ENCODE data around the gene ACTN4.

The ACTN4 gene

DNA sequence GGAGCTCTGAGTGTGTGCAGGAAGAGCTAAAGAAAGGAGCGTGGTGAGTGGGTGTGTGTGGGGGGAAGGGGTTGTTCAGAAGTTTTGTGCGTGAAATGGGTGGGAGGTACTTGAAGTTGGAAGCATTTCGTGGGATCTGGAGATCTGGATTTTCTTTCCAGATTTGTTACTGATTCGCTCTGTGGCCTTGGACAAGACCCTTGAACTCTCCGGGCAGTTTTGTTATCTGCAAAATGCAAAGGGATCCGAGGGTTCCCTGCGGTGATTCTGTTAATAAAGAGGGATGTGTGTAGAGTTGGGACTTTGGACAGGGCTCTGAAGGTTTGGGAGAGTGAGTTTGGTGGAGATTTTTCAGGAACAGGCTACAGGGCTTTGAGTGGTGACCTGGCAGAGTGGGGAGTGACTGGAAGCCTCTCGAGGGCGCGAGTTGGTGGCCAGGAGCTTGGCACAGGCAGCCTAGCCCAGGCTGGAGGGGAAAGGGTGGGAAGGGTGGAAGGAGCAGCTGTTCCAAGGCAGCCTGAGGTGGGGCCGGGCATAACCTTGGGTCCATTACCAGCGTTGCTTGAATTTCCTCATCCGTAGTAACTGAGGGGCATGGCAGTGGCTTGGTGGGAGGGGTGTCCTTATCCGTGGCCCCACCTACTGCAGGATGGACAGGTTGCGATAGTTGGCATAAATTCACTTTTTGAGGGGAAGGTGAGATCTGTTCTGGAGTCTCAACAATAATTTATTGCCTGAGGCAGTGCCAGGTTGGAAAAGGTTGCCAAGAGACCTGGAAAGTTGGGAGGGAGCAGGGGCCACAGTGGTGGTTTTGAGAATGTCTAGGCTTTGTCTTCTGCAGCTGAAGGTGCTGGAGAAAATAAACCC is 2.1 kb downstream of the ACTN4 start:
- TF ChIP-seq, protein P1, sequence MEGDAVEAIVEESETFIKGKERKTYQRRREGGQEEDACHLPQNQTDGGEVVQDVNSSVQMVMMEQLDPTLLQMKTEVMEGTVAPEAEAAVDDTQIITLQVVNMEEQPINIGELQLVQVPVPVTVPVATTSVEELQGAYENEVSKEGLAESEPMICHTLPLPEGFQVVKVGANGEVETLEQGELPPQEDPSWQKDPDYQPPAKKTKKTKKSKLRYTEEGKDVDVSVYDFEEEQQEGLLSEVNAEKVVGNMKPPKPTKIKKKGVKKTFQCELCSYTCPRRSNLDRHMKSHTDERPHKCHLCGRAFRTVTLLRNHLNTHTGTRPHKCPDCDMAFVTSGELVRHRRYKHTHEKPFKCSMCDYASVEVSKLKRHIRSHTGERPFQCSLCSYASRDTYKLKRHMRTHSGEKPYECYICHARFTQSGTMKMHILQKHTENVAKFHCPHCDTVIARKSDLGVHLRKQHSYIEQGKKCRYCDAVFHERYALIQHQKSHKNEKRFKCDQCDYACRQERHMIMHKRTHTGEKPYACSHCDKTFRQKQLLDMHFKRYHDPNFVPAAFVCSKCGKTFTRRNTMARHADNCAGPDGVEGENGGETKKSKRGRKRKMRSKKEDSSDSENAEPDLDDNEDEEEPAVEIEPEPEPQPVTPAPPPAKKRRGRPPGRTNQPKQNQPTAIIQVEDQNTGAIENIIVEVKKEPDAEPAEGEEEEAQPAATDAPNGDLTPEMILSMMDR (IDR thresholded peaks at IDR 0.05; ENCODE audit: low read length, missing control alignments) = no peak
- no peak for DNase-seq (ENCODE audit: low read depth)
- peak overlapping the region; percentile 98 for H3K4me3 ChIP-seq (replicated peaks; ENCODE audit: low read depth, low read length)

DNA sequence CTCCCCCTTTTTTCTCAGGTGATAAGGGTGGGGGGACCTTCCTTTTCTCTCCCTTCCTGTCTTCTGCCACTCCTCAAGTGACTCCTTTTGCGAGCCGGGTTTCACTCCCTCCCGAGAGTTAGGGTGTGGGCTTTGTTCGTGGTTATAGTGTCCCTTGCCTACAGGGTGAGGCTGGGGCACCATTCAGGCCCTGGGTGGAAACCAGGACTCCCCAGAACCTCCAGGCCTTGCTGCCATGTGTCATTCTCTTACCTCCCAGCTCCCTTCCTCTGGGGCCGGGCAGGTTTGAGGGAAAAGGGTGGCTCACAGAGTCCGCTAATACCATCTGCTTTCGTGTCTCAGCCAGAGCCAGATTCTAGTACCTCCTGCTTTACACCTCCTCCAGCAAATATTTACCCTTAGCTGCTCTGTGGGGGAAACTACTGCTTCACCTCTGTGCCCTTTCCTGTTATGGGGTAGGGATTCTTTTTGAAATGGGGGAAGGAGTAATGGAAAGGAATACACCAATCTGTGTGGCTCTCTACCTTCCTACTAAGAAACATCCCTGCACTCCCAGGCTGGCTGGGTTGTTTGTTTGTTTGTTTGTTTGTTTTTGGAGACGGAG is 2.8 kb downstream of the ACTN4 start:
- no peak for DNase-seq (ENCODE audit: low read depth)
- peak overlapping the region; percentile 98 for H3K4me3 ChIP-seq (replicated peaks; ENCODE audit: low read depth, low read length)
- TF ChIP-seq, protein P1 (IDR thresholded peaks at IDR 0.05; ENCODE audit: low read length, missing control alignments) = no peak

DNA sequence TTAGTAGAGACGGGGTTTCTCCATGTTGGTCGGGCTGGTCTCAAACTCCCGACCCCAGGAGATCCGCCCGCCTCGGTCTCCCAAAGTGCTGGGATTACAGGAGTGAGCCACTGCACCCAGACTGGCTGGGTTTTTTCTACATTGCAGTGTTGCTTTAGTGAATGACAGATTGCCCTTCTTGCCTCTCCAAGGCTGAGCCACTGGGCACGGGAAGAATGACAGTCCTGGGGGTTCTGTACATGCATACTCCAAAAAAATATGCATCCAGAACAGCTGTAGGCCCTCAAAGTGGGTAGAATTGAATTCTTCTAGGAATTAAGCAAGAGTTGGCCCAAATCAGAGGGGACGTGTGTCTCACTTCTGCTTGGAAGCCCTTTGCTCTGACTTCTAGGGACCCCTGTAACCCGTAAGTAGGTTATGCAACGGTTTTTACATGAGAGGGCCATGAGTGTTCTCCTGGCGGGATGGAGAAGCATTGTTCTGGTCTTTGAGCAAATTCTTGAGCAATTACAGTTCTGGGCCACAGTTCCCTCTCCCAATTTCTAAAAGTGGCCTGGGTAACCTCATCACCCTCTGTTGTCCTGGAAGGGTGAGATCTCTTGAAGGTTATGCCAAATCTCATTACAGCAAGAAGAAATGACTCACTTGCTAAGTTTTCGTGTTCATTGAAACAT is 3.6 kb downstream of the ACTN4 start:
- TF ChIP-seq, protein P1 (IDR thresholded peaks at IDR 0.05; ENCODE audit: low read length, missing control alignments) = no peak
- DNase-seq (ENCODE audit: low read depth) = peak; percentile 96
- peak overlapping the region; percentile 98 for H3K4me3 ChIP-seq (replicated peaks; ENCODE audit: low read depth, low read length)

DNA sequence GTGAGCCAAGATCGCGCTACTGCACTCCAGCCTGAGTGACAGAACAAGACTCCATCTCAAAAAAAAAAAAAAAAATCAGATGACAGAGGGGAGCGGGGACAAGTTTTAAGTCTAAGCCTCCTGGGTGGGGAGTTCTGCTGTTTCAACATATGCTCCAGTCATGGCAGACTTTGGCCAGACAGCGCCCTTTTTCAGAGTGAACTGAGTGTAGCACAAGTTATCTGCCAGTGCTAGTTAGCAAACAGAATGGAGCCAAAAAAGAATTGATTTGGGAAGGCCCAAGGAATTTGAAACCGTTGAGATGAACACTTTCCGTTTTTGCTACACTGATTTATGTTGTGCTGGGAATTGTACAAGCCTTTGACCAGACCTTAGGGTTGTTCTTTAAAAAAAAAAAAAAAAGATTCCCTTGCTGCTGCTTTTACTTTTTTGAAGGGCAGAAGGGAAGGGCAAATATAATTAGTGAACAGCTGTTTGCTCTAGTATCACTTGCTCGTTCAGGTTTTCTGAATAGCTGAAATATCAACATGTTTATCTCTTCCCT is 5.7 kb downstream of the ACTN4 start:
- peak; percentile 51 for DNase-seq (ENCODE audit: low read depth)
- TF ChIP-seq, protein P1 (IDR thresholded peaks at IDR 0.05; ENCODE audit: low read length, missing control alignments) = no peak
- no peak overlapping the region for H3K4me3 ChIP-seq (replicated peaks; ENCODE audit: low read depth, low read length)

DNA sequence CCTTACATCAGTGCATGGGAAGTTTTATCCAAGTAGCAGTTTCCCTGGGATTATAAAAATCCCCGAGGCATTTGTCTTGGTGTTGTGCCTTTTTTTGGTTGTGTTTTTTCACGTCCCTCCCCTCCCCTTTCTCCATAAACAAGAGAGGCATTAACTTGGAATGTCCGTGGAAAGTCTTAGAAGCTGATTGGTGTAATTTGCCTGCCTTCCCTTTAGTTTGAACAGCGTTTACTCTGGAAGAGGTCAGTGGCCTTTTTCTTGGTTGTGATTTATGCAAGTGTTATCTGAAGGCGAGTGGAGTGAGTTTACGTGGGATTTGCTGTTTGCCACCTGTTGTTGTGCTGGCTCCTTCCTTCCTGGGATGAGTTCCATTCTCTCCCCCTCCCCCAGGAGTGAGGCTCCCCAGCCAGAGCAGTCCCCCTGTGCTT is 7.2 kb downstream of the ACTN4 start:
- TF ChIP-seq, protein P1 (IDR thresholded peaks at IDR 0.05; ENCODE audit: low read length, missing control alignments) = no peak
- DNase-seq (ENCODE audit: low read depth) = no peak
- H3K4me3 ChIP-seq (replicated peaks; ENCODE audit: low read depth, low read length) = no peak overlapping the region

DNA sequence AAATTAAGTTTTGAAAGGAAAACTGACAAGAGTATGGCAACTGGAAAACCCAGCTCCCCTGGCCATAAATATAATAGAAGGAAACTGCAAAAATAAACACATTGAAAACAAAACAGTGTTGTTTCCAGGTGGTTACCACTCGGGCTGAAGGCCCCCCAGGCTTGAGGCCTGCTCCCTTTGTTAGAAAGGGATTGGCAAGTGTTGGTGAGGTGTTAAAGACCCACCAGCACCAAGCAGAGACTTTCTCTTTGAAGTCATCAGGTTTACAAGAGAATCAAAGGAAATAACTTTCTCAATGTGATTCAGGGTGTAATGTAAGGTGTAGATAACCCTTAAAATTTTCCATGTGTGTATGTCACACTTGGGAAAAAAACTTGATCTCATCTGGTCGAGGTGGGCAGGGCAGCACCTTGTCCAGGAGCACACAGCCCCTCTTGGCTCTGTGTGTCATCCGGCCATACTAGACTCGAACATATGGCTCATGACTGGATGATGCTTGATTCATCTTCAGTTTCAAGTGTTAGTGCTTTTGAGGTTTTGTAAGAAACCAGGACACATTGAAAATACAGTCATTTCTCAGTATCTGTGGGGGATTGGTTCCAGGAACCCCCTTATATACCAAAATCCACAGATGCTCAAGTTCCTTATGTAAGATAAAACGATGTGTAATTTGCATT is 7.8 kb downstream of the ACTN4 start:
- H3K4me3 ChIP-seq (replicated peaks; ENCODE audit: low read depth, low read length) = no peak overlapping the region
- TF ChIP-seq, protein P1 (IDR thresholded peaks at IDR 0.05; ENCODE audit: low read length, missing control alignments) = no peak
- no peak for DNase-seq (ENCODE audit: low read depth)

All from fibroblast of pulmonary artery (primary cell).